Fibroblast of skin of left quadriceps (primary cell): Measurements from ENCODE around the gene SCAP.
"Not testable (repeated sequence)": the region's sequence is repeated elsewhere in the genome, so short reads cannot be mapped to it uniquely, and the experiment has no call there.

Source experiments
- DNase-seq, 2 experiments: peaks; one replicate each; pipeline ENCODE4 v3.0.0-alpha.2; 2013; ENCODE audit warnings: low read depth in 2 of 2

SCAP gene

DNA sequence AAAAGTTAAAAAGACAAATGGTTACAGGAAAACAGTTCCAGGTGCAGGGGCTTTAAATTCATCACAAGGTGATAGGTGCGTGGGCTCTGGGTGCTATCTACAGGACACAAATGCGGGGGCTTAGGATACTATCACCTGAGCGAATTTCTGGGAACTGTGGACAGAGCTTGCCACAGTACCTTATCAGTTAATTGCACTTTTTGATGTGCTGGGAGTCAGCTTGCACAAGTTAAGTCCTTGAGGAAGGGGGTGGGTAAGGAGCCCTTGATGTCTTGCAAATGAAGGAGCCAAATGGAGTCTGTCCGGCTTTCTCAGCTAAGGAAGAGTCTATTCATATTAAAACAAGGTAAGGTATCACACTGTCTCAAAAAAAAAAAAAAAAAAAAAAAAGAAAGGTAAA is 6.0 kb upstream of the SCAP start:
- DNase-seq, result not testable (repeated sequence)

DNA sequence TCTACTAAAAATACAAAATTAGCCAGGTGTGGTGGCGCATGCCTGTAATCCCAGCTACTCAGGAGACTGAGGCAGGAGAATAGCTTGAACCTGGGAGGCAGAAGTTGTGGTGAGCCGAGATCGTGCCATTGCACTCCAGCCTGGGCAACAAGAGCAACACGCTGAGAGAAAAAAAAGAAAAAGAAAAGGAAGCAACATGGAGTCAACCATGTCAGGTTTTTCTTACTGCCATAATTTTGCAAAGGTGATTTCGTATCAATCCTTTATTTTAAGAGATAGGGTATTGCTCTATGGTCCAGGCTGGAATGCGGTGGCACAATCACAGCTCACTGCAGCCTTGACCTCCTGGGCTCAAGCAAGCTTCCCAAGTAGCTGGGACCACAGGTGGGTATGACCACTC is 4.5 kb upstream of the SCAP start:
- DNase-seq, result not testable (repeated sequence)

DNA sequence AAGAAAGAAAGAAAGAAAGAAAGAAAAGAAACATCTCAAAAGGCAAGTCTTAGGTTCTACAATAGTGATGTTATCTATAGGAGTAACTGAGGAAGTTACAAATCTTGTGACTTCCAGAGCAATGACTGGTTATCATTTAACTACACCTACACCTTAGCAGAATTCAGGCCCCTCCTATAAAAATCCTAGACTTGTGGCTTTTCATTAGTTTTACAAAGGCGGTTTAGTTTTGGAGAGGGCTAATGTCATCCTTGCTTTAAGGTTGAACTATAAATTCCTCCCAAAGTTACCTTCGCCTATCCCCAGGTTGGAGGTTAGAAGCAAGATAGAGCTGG is 4.1 kb upstream of the SCAP start:
- DNase-seq, result no peak

DNA sequence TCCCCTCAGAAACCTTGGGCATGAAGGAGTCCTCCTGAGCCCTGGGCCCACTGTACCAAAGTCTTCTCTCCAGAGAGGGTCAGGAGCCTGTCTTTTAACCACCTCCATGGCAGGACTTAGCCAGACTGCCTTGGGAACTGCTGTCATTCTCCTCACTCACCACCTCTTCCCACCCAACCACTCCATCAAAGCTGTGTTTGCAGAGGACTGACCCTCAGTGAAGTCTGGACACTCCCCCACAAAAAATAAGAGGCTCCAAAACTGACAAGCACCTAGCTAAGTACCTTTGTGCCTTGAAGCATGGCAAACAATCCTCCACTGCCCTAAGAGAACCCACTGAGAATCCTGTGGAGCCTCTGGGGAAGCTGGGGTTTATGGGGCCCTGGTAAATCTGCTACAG is 2.3 kb upstream of the SCAP start:
- DNase-seq, result no peak

DNA sequence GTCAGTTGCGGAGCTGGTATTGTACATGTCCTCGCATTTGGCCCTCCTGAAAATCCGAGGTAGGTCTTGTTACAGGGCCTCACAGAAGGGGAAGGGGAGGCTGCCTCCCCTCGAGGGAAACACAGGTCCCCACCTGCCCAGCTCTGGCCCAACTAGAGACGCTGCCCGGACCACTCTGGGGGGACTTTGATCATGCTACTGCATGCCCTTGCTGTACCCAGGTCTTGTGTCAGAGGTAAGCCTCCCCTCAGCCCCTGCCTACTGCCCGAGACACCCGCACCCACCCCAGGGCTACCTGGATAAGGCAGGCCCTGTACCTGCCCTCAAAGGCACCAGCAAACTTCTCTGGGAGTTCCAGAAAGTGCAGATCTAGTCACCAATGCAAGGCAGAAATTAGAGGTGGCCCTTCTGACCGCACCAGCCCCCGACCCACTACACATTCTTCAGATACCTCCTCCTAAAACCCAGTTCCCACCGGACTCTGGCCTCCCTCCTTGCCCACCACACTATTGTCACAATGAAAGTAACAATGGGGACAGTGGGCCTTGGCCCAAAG is 981 bp upstream of the SCAP start:
- DNase-seq, result no peak

DNA sequence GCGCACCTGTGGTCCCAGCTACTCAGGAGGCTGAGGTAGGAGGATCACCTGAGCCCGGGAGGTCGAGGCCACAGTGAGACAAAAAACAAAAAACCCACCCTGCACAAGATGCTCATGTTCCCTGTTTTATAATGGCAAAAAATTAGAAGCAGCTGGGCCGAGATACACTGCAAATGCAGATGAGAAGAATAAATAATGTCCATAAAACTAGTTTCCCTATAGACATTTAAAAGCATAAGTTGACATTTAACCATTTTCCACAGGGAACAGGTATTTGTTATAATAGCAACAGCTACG is 537 bp upstream of the SCAP start:
- DNase-seq, result no peak

DNA sequence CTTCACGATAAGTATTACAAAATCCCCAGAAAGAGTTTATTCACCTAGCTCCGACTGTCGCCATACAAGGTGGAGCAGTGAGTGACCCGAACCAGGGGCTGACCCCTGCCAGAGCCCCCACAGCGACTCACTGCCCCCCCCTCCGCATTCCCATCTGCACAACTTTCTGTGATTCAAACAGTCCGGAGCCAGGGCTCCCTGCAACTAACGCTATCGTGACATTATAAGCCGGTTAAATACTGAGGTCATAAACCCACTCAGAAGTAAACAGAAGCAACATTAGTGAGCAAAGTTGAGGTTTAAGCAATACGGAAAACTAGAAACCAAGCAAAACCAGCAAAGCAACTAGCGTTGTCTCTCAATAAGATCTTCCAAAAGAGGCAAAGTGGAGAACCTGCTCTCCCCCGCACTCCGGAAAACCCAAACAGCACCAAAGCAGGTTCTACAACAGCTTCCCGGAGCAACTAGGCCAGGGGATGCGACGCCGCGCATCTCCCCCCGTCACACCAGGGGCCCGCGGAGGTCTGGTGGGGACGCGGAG is 642 bp downstream of the SCAP start:
- no peak for DNase-seq

DNA sequence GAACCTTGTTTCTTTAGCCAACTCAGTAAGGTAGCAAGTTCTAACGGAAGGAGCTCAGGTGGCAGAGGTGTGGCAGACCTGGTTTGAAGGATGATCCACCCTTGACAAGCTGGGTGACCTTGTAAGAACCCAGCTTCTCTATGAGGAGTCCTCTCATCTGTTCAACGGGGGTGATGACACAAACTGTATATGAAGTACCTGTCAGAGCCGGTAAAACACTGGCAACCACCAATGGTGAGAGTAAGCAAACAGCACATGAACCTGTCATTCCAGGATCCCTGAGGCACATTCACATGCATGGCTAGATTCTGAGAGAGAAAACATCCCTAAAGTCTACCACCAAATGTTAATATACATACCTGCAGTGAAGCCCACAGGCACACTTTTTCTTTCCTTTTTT is 2.4 kb downstream of the SCAP start:
- DNase-seq, result no peak

DNA sequence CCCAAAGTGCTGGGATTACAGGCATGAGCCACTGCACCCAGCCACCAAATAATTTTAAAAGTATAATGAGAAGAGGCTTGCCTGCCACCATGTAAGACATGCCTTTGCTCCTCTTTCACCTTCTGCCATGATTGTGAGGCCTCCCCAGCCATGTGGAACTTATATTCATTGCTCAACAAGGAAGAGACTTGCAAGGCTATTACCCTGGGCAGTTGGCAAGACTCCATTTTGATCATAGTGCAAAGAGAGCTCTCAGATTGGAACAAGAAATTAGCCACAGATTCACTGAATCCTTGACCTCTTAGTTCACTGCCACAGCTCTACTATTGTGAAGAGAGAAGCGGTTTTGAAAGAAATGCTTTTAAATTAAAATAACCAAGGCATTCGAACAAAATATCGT is 6.1 kb downstream of the SCAP start:
- DNase-seq, result no peak

DNA sequence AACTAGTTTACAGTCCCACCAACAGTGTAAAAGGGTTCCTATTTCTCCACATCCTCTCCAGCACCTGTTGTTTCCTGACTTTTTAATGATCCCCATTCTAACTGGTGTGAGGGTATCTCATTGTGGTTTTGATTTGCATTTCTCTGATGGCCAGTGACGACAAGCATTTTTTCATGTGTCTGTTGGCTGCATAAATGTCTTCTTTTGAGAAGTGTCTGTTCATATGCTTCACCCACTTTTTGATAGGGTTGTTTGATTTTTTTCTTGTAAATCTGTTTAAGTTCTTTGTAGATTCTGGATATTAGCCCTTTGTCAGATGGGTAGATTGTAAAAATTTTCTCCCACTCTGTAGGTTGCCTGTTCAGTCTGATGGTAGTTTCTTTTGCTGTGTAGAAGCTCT is 7.4 kb downstream of the SCAP start:
- not testable (repeated sequence) for DNase-seq

DNA sequence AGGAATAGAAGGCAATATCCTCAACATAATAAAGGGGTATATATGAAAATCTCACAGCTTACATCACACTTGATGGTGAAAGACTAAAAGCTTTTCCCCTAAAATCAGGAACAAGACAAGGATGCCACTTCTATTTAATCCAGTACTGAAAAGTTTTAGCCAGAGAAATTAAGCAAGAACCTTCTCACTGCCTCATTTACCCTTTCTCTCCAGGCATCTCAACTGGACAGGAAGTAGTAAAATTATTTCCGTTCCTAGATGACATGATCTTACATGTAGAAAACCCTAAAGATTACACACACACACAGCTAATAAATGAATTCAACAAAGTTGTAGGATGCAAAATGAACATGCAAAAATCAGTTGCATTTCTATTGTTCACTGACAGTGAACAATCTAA is 11.2 kb downstream of the SCAP start:
- no peak for DNase-seq

DNA sequence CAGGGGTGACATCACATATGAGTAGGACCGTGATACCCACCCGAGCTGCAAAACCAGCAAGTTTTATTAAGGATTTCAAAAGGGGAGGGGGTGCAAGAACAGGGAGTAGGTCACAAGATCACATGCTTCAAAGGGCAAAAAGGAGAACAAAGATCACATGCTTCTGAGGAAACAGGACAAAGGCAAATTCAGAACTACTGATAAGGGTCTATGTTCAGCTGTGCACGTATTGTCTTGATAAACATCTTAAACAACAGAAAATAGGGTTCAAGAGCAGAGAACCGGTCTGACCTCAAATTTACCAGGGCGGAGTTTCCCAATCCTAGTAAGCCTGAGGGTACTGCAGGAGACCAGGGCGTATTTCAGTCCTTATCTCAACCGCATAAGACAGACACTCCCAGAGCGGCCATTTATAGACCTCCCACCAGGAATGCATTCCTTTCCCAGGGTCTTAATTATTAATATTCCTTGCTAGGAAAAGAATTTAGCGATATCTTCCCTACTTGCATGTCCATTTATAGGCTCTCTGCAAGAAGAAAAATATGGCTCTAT is 16.1 kb downstream of the SCAP start:
- not testable (repeated sequence) for DNase-seq

DNA sequence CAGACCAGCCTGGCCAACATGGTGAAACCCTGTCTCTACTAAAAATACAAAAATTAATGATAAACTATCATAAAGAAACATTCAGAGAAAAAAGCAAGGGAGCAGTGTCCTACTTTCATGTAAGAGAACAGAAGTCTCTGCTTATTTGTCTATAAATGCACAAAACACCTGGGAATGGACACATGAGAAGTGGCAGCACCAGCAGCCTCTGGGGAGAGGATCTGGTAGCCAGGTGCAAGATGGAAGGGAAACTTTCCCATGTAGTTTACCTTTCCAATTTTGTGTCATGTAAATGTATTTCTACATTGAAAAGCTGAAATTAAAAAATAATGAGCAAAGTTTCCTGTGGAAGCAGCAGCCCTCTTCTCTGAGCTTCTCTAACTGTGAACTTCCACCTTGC is 18.8 kb downstream of the SCAP start:
- no peak for DNase-seq

DNA sequence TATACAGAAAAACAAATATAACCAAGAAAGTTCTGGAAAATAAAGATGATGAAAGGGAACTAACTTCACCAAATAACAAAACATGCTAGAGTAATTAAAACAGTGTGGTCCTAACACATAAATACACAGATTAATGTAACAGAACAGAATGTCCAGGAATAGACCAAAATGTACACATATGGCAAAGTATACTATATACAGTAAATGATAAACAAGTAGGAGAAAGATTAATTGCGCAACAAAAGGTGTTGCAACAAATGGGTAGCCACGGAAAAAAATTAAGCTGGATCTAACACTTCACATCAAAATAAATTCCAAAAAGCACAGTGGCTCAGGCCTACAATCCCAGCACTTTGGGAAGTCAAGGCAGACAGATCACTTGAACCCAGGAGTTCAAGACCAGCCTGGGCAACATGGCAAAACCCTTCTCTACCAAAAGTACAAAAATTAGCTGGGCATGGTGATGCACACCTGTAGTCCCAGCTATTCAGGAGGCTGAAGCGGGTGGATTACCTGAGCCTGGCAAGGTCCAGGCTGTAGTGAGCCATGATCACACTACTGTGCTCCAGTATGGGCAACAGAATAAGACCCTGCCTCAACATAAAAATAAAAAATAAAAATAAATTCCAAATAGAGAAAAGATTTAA is 19.8 kb downstream of the SCAP start:
- DNase-seq, result peak; percentile 32 to 33

DNA sequence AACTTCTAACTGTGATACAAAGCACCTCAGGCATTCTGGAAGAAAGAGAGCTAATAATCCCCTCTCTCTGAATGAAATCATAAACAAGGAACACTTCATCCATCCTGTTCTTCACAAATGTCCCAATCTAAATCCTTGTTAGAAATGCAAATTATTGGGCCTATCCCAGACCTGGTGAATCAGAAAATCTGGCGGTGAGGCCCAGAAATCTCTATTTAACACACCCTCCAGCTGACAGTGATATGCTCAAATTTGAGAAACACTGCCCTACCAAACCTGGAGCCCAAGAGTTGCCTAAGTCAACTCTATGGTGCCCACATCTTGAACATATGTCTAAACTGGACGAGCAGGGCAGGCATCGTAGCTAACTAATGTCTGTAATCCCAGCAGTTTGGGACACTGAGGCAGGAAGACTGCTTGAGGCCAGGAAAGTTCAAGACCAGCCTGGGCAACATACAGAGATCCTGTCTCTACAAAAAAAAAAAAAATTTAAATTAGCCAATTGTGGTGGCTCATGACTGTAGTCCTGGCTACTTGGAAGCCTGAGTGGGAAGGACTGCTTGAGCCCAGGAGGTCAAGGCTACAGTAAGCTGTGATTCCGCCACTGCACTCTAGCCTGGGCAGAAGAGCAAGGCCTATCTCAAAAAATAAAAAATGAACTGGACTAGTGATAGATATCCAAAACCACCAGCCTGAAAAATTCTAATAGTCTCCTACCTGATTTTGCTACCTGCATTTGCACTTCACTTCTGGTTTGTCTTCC is 23.1 kb downstream of the SCAP start:
- DNase-seq, result no peak

DNA sequence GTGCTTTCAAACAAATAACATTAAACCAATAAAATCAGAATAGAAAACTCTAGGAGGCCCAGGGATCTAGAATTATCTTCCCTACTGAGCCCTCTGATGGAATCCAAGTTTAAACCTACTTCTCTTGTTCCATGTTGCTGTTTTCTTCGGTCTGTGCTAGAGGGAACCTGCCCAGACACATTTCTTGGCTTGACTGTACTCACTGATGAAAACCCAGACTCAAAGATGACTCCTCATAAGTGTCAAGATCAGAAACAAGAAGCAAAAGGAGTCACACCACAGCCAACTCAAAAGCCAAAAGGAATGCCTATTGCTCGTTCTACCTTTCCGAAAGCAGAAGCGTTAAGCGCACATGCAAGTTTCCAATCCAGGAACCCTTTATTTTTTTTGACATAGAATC is 31.6 kb downstream of the SCAP start:
- DNase-seq, result no peak

DNA sequence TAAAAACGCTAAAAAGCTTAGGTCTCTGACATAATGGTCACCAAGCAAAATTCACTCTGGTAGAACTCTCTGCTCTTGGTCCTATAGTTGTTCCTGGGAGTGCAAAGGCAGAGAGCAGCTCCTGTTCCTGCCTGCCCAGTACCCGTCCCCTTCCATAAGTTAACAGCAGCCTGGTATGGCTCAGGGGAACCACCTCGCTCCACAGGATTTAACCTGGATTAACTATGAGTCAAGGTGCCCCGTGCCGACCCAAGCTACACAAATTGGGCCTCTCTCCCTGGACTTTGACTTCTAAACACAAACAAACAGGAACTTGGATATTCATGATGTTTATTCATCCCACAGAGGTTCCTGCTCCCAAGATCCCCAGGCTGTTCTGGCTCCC is 32.1 kb downstream of the SCAP start:
- DNase-seq, result no peak

DNA sequence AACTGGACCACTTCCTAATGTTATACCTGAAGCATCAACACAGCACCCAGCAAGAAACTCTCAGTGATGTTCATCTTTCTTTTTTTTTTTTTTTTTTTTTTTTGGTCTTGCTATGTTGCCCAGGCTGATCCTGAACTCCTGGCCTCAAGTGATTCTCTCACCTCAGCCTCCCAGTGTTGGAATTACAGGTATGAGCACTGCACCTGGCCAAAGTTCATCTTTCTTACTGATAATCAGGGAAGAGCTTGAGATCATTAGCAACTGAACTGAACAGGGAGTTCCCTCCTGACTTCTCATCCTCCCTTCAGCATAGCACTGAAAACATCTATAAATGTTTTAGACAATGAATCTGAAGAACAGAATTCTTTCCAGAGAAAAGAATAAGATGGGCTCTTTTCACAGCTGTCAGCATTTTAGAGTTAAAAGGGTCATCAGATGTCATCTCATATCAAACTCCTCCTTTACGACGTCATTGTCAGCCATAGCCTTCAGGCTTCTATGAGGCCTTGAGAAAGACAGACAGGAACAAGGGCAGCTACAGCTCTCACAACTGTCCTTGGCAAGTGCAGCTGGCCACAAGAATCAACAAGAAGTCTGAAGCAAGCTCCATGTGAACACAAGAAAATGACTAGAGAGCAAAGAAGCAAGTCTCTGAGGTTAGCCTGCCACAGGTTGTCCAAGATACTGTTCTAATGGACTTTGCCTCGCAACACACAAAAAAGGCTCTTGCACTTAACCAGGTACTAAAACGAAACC is 33.8 kb downstream of the SCAP start:
- DNase-seq, result no peak

DNA sequence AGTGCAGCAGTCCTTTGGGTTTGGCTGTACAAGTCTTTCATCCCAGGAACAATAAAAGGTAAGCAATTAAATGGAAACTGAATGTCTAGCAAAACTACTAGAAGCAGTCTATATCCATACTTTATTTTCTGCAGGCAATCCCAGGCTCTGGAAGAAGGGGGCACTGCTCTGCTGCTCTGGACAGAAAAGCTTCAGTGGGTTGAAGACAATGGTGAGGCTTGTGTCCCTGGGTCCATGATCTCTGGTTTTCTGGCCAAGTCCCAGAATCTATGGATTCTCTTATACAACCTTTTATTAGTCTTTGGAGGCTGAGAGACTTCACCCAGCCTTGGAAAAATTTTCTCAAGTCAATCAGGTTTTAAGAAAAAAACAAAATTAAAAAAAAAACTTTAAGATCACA is 35.6 kb downstream of the SCAP start:
- no peak for DNase-seq

DNA sequence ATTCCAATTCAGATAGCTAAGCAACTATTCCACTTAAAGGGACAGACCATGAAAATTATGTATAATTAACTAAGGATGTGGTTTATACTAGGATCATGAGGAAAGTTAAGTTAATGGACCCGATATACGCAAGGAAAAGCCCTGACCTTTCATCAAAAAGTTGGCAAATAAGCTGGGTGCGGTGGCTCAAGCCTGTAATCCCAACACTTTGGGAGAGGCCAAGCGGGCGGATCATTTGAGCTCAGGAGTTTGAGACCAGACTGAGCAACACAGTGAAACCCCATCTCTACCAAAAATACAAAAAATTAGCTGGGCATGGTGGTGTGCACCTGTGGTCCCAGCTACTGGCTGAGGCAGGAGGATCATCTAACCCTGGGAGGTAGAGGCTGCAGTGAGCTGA is 39.6 kb downstream of the SCAP start:
- no peak for DNase-seq

DNA sequence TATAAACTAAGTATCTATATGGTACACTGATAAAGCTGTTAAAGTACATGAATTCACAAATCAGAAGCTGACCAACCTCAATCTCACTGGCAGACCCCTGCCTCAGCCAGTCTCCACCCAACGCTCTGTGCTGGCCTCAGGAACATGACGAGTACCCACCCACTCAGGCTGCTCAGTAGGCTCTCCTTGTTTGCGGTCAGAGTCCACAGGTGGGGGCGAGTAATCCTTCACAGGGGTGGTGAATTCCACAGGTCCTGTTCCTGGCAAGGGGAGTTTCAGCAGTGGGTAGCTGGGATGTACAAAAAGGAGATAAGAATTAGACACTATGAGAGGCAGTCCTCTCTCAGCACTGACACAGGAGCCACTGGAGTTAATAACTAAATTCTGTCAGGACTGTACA is 40.9 kb downstream of the SCAP start:
- DNase-seq, result no peak

DNA sequence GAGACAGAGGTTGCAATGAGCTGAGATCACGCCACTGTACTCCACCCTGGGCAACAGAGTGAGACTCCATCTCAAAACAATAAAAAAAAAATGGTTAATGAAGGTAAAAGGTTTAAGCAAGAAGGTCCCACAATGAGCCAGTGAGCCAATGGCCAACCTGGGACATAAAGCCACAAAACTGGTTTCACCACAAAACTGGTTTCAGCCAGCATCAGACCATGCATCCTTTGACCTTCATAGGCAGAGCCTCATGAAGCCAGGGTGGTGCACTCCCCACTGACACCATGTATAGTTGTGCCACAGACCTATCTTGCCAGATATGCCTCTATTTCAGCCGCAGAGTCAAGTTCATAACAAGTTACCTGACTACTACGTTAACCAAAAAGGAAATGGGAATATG is 41.9 kb downstream of the SCAP start:
- DNase-seq, result no peak

DNA sequence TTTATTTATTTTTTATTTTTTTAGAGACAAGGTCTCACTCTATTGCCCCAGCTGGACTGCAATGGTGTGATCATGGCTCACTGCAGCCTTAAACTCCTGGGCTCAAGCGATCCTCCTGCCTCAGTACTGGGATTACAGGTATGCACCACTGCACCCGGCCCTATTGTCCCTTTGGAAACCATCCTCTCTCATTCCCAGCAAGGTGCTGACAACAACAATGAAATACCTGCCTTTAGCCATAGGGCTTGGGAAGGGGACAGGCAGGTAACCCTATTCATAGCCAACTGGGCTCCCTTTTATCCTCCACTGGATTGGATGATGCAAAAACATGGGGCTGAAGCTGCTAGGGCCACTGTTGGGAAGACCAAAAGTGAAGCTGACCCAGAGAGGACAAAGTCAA is 43.1 kb downstream of the SCAP start:
- DNase-seq, result no peak
